ENCODE measurements around the gene NR1I2. TPM values are rescaled to one million over a fixed set of nuclear protein-coding genes. Genes with fewer than 3 reads are reported as not detected.

The NR1I2 gene
- total RNA-seq, 2 experiments from 2014 or later: 0.28 to 0.33 TPM

DNA sequence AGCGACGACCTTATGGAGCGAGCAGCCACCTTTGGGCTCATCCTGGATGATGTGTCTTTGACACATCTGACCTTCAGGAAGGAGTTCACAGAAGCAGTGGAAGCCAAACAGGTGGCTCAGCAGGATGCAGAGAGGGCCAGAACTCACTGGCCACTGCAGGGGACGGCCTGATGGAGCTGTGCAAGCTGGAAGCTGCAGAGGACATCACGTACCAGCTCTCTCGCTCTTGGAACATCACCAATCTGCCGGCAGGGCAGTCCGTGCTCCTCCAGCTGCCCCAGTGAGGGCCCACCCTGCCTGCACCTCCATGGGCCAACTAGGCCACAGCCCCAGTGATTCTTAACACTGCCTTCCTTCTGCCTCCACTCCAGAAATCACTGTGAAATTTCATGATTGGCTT lies 10.4 kb downstream of the NR1I2 start:
- peaks cover under 1% of the 10 kb centered on the region for H3K36me3 Mint-ChIP-seq
- DNase-seq (no peak), ATAC-seq (ENCODE audit: low read depth) (no peak)
- peaks cover 6% of the 10 kb centered on the region for H3K27me3 Mint-ChIP-seq
- peaks cover 3% of the 10 kb centered on the region for H3K9me3 Mint-ChIP-seq
- peaks cover 1% of the 10 kb centered on the region for H3K4me1 Mint-ChIP-seq
- POLR2A ChIA-PET: no interaction called here
- no peak overlapping the region for H3K4me3 Mint-ChIP-seq
- no peak overlapping the region for H3K27ac Mint-ChIP-seq

GRCh38 chr3:119794401-119794800 lies 12.5 kb downstream of the NR1I2 start:
- POLR2A ChIA-PET: no interaction called here
- no peak overlapping the region for H3K4me3 Mint-ChIP-seq
- no peak for DNase-seq
- no peaks in the 10 kb centered on the region for H3K36me3 Mint-ChIP-seq
- peaks cover 12% of the 10 kb centered on the region for H3K27me3 Mint-ChIP-seq
- H3K4me1 Mint-ChIP-seq: no peaks in the 10 kb centered on the region
- no peak overlapping the region for H3K27ac Mint-ChIP-seq
- H3K9me3 Mint-ChIP-seq: peaks cover 3% of the 10 kb centered on the region
- ATAC-seq (ENCODE audit: low read depth): no peak

DNA sequence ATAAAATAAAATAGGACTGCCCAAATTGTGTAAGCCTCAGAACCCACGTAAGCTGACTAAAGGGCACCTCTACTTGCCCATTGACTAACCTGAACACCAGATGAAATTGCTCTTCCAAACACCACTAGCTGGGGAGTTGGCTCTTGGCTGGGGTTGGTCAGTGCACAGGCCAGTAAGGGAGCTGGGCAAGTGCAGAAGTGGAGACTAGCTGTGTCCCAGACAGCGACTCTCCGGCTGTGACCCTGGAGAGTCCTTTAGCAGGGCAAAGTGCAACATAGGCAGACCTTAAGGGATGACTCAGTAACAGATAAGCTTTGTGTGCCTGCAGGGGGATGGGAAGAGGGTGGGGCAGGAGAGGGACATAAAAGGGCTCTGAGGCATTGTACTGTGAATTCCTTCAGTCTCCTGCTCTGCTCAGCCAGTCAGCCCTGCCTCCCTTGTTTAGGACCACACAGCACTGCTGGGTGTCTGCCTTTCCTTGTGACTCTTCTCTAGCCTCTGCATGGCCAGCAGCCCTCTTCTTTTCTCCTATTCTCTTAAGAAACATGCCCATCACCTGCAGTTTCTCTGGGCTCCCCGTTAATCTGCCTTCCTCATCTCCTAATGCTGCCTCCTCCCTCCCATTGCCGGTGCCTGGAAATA lies 13.2 kb downstream of the NR1I2 start:
- no peak overlapping the region for H3K27ac Mint-ChIP-seq
- H3K36me3 Mint-ChIP-seq: no peaks in the 10 kb centered on the region
- POLR2A ChIA-PET: no interaction called here
- peaks cover under 1% of the 10 kb centered on the region for H3K9me3 Mint-ChIP-seq
- no peak overlapping the region for H3K4me3 Mint-ChIP-seq
- peaks cover 12% of the 10 kb centered on the region for H3K27me3 Mint-ChIP-seq
- no peak for DNase-seq
- ATAC-seq (ENCODE audit: low read depth): no peak
- no peaks in the 10 kb centered on the region for H3K4me1 Mint-ChIP-seq

- no peaks in the 10 kb centered on the region for H3K36me3 Mint-ChIP-seq
- no peak for ATAC-seq (ENCODE audit: low read depth)
- no peak overlapping the region for H3K27ac Mint-ChIP-seq
- H3K4me1 Mint-ChIP-seq: no peaks in the 10 kb centered on the region
- no peak for DNase-seq
- no peak overlapping the region for H3K4me3 Mint-ChIP-seq
- no peaks in the 10 kb centered on the region for H3K9me3 Mint-ChIP-seq
- H3K27me3 Mint-ChIP-seq: peaks cover 17% of the 10 kb centered on the region
- POLR2A ChIA-PET: no interaction called here
These were observed 13.9 kb downstream of the NR1I2 start for GRCh38 chr3:119795849-119796248.

DNA sequence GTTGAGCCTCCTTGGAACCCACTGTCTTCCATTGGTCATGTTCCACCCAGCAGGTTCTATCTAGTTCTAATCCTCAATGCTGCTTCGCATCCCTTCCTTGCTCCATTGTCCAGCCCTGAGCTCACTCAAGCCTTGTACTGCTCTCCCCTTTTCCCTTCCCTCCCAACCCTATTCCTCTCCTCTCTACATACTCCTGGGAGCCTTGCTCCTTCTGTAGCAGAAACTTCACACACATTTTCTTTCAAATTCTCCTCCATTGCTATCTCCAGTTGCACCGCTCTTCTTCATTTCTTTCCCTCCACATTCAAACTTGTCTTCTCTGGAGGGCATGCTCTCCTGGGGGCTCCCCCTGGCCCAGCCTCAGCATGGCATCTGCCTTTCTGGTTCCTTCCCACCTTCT lies 14.5 kb downstream of the NR1I2 start:
- Mint-ChIP-seq H3K27me3 (peaks cover 18% of the 10 kb centered on the region), H3K36me3 (no peaks in the 10 kb centered on the region), H3K27ac (no peak overlapping the region), H3K9me3 (no peaks in the 10 kb centered on the region), H3K4me1 (no peaks in the 10 kb centered on the region), H3K4me3 (no peak overlapping the region)
- POLR2A ChIA-PET: no interaction called here
- ATAC-seq (ENCODE audit: low read depth): no peak
- no peak for DNase-seq

DNA sequence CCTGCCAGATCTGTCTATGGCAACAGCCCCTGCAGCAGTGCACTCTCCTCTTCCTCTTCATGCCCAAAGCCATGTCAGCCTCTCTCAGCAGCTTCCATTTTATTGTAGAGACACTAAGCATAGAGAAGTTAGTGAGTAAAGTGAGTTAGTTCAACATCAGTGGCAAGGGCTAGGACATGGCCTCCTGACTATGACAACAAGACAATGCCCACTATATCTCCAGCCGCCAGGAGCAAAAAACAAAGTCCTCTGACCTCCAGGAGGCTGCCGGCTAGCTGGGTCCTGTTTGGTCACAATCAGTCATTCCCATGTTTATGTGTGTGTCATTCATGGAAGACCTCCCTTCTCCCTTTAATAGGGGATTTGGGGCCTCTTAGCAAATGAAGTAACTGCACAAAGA lies 14.9 kb downstream of the NR1I2 start:
- no peak for DNase-seq
- H3K4me1 Mint-ChIP-seq: no peaks in the 10 kb centered on the region
- POLR2A ChIA-PET: no interaction called here

GRCh38 chr3:119800844-119801243 lies 18.9 kb downstream of the NR1I2 start:
- ATAC-seq (ENCODE audit: low read depth): no peak
- no peak for DNase-seq
- Mint-ChIP-seq H3K4me3 (no peak overlapping the region), H3K27ac (no peak overlapping the region), H3K4me1 (no peaks in the 10 kb centered on the region), H3K36me3 (no peaks in the 10 kb centered on the region), H3K9me3 (no peaks in the 10 kb centered on the region), H3K27me3 (peaks cover 25% of the 10 kb centered on the region)
- POLR2A ChIA-PET: no interaction called here

More for the DNA sequence above, 14.9 kb downstream of the NR1I2 start:
- ATAC-seq (ENCODE audit: low read depth): no peak
- Mint-ChIP-seq H3K27ac (no peak overlapping the region), H3K9me3 (no peaks in the 10 kb centered on the region), H3K36me3 (no peaks in the 10 kb centered on the region), H3K27me3 (peaks cover 22% of the 10 kb centered on the region), H3K4me3 (no peak overlapping the region)

GRCh38 chr3:119808244-119808643 lies 26.3 kb downstream of the NR1I2 start:
- Mint-ChIP-seq H3K27ac (no peak overlapping the region), H3K9me3 (no peaks in the 10 kb centered on the region), H3K27me3 (peaks cover 11% of the 10 kb centered on the region), H3K36me3 (no peaks in the 10 kb centered on the region), H3K4me1 (peaks cover 8% of the 10 kb centered on the region), H3K4me3 (no peak overlapping the region)
- ATAC-seq (ENCODE audit: low read depth) (no peak), DNase-seq (no peak)
- POLR2A ChIA-PET: no interaction called here

- POLR2A ChIA-PET: no interaction called here
- ATAC-seq (ENCODE audit: low read depth): no peak
- H3K9me3 Mint-ChIP-seq: no peaks in the 10 kb centered on the region
- peak overlapping the region; percentile 26 for H3K4me3 Mint-ChIP-seq
- H3K27ac Mint-ChIP-seq: no peak overlapping the region
- no peak for DNase-seq
- H3K27me3 Mint-ChIP-seq: peaks cover 11% of the 10 kb centered on the region
- H3K36me3 Mint-ChIP-seq: no peaks in the 10 kb centered on the region
- H3K4me1 Mint-ChIP-seq: peaks cover 8% of the 10 kb centered on the region
These were observed 26.9 kb downstream of the NR1I2 start for GRCh38 chr3:119808843-119809242.

GRCh38 chr3:119809249-119810017 lies 27.5 kb downstream of the NR1I2 start:
- Mint-ChIP-seq H3K27ac (peak overlapping the region; percentile 62), H3K36me3 (no peaks in the 10 kb centered on the region), H3K4me1 (peaks cover 8% of the 10 kb centered on the region), H3K9me3 (no peaks in the 10 kb centered on the region), H3K27me3 (peaks cover 11% of the 10 kb centered on the region), H3K4me3 (peak overlapping the region; percentile 82)
- POLR2A ChIA-PET: interaction anchor here (0.6 to 1.1 kb wide), 2 partner anchors 161 to 286 kb away, joined by 3 to 4 read pairs; no protein-coding TSS in a partner anchor
- DNase-seq (no peak), ATAC-seq (ENCODE audit: low read depth) (peak; percentile 24)

DNA sequence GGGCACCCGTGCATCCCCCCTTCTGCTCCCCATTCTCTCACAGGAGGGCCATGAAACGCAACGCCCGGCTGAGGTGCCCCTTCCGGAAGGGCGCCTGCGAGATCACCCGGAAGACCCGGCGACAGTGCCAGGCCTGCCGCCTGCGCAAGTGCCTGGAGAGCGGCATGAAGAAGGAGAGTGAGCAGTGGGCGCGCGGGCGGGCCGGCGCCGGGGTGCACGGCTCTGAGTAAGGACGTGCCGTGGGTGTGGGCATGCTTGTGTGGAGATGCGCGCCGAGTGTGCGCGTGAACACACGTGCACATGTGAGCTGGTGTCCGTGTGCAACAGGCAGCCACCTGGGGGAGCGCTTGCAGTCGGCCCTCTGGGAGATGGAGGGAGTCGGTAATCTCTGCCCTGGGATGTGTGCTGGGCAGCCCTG lies 28.1 kb downstream of the NR1I2 start:
- Mint-ChIP-seq H3K4me1 (peaks cover 8% of the 10 kb centered on the region), H3K27ac (peak overlapping the region; percentile 62), H3K9me3 (no peaks in the 10 kb centered on the region), H3K4me3 (peak overlapping the region; percentile 82), H3K36me3 (no peaks in the 10 kb centered on the region), H3K27me3 (peaks cover 11% of the 10 kb centered on the region)
- DNase-seq (peak; percentile 69), ATAC-seq (ENCODE audit: low read depth) (peak; percentile 81)
- POLR2A ChIA-PET: interaction anchor here (0.6 to 1.1 kb wide), 2 partner anchors 161 to 285 kb away, joined by 3 to 4 read pairs; no protein-coding TSS in a partner anchor

DNA sequence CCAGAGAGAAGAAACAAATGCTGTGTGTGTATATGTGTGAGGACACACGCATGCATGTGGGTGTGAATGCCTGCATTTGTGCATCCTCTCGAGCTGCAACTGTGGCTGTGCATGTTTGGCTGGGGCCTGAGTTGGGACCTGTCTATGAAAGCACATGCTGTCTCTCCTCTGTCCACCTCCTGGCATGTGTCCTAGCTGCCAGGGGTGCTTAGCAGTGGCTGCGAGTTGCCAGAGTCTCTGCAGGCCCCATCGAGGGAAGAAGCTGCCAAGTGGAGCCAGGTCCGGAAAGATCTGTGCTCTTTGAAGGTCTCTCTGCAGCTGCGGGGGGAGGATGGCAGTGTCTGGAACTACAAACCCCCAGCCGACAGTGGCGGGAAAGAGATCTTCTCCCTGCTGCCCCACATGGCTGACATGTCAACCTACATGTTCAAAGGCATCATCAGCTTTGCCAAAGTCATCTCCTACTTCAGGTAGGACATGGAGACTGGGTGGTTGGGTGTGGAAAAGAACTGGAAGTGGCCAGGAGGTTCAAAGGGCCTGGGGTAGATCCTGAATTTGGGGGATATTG lies 30.7 kb downstream of the NR1I2 start:
- Mint-ChIP-seq H3K9me3 (no peaks in the 10 kb centered on the region), H3K27me3 (no peaks in the 10 kb centered on the region), H3K36me3 (no peaks in the 10 kb centered on the region), H3K27ac (no peak overlapping the region), H3K4me1 (peaks cover 8% of the 10 kb centered on the region), H3K4me3 (no peak overlapping the region)
- POLR2A ChIA-PET: no interaction called here
- ATAC-seq (ENCODE audit: low read depth) (no peak), DNase-seq (no peak)

- no peak for ATAC-seq (ENCODE audit: low read depth)
- POLR2A ChIA-PET: no interaction called here
- no peak overlapping the region for H3K27ac Mint-ChIP-seq
- peaks cover 3% of the 10 kb centered on the region for H3K4me1 Mint-ChIP-seq
- no peaks in the 10 kb centered on the region for H3K9me3 Mint-ChIP-seq
- H3K4me3 Mint-ChIP-seq: no peak overlapping the region
- DNase-seq: no peak
- H3K27me3 Mint-ChIP-seq: peaks cover 3% of the 10 kb centered on the region
- no peaks in the 10 kb centered on the region for H3K36me3 Mint-ChIP-seq
These were observed 33.8 kb downstream of the NR1I2 start for GRCh38 chr3:119815716-119816115.

DNA sequence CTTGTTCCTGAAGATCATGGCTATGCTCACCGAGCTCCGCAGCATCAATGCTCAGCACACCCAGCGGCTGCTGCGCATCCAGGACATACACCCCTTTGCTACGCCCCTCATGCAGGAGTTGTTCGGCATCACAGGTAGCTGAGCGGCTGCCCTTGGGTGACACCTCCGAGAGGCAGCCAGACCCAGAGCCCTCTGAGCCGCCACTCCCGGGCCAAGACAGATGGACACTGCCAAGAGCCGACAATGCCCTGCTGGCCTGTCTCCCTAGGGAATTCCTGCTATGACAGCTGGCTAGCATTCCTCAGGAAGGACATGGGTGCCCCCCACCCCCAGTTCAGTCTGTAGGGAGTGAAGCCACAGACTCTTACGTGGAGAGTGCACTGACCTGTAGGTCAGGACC lies 35.2 kb downstream of the NR1I2 start:
- peaks cover 3% of the 10 kb centered on the region for H3K27me3 Mint-ChIP-seq
- H3K27ac Mint-ChIP-seq: no peak overlapping the region
- DNase-seq: no peak
- H3K4me1 Mint-ChIP-seq: no peaks in the 10 kb centered on the region
- no peak for ATAC-seq (ENCODE audit: low read depth)
- POLR2A ChIA-PET: no interaction called here
- H3K4me3 Mint-ChIP-seq: no peak overlapping the region
- H3K9me3 Mint-ChIP-seq: no peaks in the 10 kb centered on the region
- H3K36me3 Mint-ChIP-seq: no peaks in the 10 kb centered on the region

All from activated naive CD8-positive, alpha-beta T cell treated with anti-CD3 and anti-CD28 coated beads, Interleukin-2, amount 10 ng/mL, durations not matched to agents 7 days and 5 days (primary cell).